Trophoblast cell (in vitro differentiated cells and primary cell): ENCODE results near the gene SORL1.

ENCODE experiments used
- DNase-seq, 2 donors: peaks; one replicate each; pipeline ENCODE4 v3.0.0-alpha.2; 2016
- H2AFZ ChIP-seq: 2 replicates; pipeline ENCODE4 v1.6.1; 2013; ENCODE audit warnings: low read length, moderate library complexity, mild to moderate bottlenecking; ENCODE audit not compliant: insufficient read depth, poor library complexity
- H2AK5ac ChIP-seq: 2 replicates; pipeline ENCODE4 v1.6.1; 2013; ENCODE audit warnings: mild to moderate bottlenecking, low read length
- H2BK120ac ChIP-seq: 2 replicates; pipeline ENCODE4 v1.6.1; 2013; ENCODE audit warnings: low read length, mild to moderate bottlenecking, moderate library complexity; ENCODE audit not compliant: insufficient read depth, poor library complexity
- H2BK12ac ChIP-seq: 2 replicates; pipeline ENCODE4 v1.6.1; 2013; ENCODE audit warnings: mild to moderate bottlenecking, low read length, moderate library complexity
- H2BK5ac ChIP-seq: 2 replicates; pipeline ENCODE4 v1.6.1; 2013; ENCODE audit warnings: low read length, low read depth, moderate library complexity, mild to moderate bottlenecking; ENCODE audit not compliant: poor library complexity
- H3K14ac ChIP-seq: 2 replicates; pipeline ENCODE4 v1.6.1; 2013; ENCODE audit warnings: mild to moderate bottlenecking, low read length
- H3K18ac ChIP-seq: 2 replicates; pipeline ENCODE4 v1.6.1; 2013; ENCODE audit warnings: mild to moderate bottlenecking, low read length
- H3K23ac ChIP-seq: 2 replicates; pipeline ENCODE4 v1.6.1; 2013; ENCODE audit warnings: low read length
- H3K27ac ChIP-seq: 2 replicates; pipeline ENCODE4 v1.5.1; 2013; ENCODE audit warnings: low read depth, mild to moderate bottlenecking, inconsistent platforms, low read length, moderate library complexity
- H3K27me3 ChIP-seq: 2 replicates; pipeline ENCODE4 v1.6.1; 2013; ENCODE audit warnings: inconsistent platforms, mild to moderate bottlenecking, low read length, moderate library complexity; ENCODE audit not compliant: insufficient read depth
- H3K36me3 ChIP-seq, 2 experiments: 1 replicate in 1 of 2; 2 replicates in 1 of 2; pipeline ENCODE4 v1.6.1; 2013; ENCODE audit warnings: low read length in 2 of 2, mild to moderate bottlenecking in 2 of 2, moderate library complexity in 1 of 2; ENCODE audit not compliant: insufficient read depth in 2 of 2, control insufficient read depth in 1 of 2
- H3K4ac ChIP-seq: 2 replicates; pipeline ENCODE4 v1.6.1; 2013; ENCODE audit warnings: low read depth, mild to moderate bottlenecking, low read length, moderate library complexity
- H3K4me1 ChIP-seq, 2 experiments: 1 replicate in 1 of 2; 2 replicates in 1 of 2; pipeline ENCODE4 v1.6.1; 2013; ENCODE audit warnings: low read length in 2 of 2, mild to moderate bottlenecking in 2 of 2, moderate library complexity in 1 of 2; ENCODE audit not compliant: insufficient read depth in 2 of 2, control insufficient read depth in 1 of 2
- H3K4me2 ChIP-seq: 2 replicates; pipeline ENCODE4 v1.6.1; 2013; ENCODE audit warnings: inconsistent platforms, mild to moderate bottlenecking, low read length, moderate library complexity
- H3K4me3 ChIP-seq: 2 replicates; pipeline ENCODE4 v1.5.1; 2013; ENCODE audit warnings: mild to moderate bottlenecking, low read depth, low read length, inconsistent platforms
- H3K79me1 ChIP-seq: one replicate; pipeline ENCODE4 v1.6.1; 2013; ENCODE audit warnings: low read length
- H3K79me2 ChIP-seq: 2 replicates; pipeline ENCODE4 v1.6.1; 2013; ENCODE audit warnings: low read length, mild to moderate bottlenecking; ENCODE audit not compliant: control insufficient read depth, insufficient read depth, poor library complexity
- H3K9ac ChIP-seq: 2 replicates; pipeline ENCODE4 v1.6.1; 2013; ENCODE audit warnings: mild to moderate bottlenecking, low read length
- H3K9me3 ChIP-seq: 2 replicates; pipeline ENCODE4 v1.6.1; 2013; ENCODE audit warnings: low read depth, mild to moderate bottlenecking, control low read depth, inconsistent platforms, low read length; ENCODE audit not compliant: insufficient read depth
- H4K12ac ChIP-seq: 2 replicates; pipeline ENCODE4 v1.6.1; 2013; ENCODE audit warnings: low read depth, mild to moderate bottlenecking, low read length, moderate library complexity
- H4K8ac ChIP-seq: 2 replicates; pipeline ENCODE4 v1.6.1; 2013; ENCODE audit warnings: low read depth, mild to moderate bottlenecking, low read length, moderate library complexity
- H4K91ac ChIP-seq: one replicate; pipeline ENCODE4 v1.6.1; 2013; ENCODE audit warnings: low read depth, mild to moderate bottlenecking, low read length, moderate library complexity
- WGBS: extraction: QIAGEN DNeasy Blood & Tissue Kit; methylation state at CpG from one replicate; pipeline ENCODE4 v1.1.7; 2013; ENCODE audit warnings: missing lambda C conversion rate; ENCODE audit not compliant: insufficient read length, insufficient coverage; ENCODE audit errors: extremely low coverage; 5-methylcytosine and 5-hydroxymethylcytosine counted together

The SORL1 gene

GRCh38 chr11:121449626-121450025, 2.5 kb upstream of the SORL1 start:
- Histone ChIP-seq H3K79me1 (peaks cover 5% of the 10 kb centered on the region), H2BK5ac (no peak overlapping the region), H3K4ac (no peak overlapping the region), H3K18ac (no peak overlapping the region), H3K4me2 (no peak overlapping the region), H3K36me3 (no peaks in the 10 kb centered on the region), H2AK5ac (no peak overlapping the region), H3K14ac (no peak overlapping the region), H3K9me3 (no peaks in the 10 kb centered on the region), H2AFZ (no peak overlapping the region), H2BK120ac (no peak overlapping the region), H3K79me2 (peaks cover 2% of the 10 kb centered on the region), H4K91ac (no peak overlapping the region), H4K8ac (no peak overlapping the region), H2BK12ac (no peak overlapping the region), H3K9ac (no peak overlapping the region), H3K23ac (no peak overlapping the region), H3K27me3 (no peaks in the 10 kb centered on the region), H3K4me1 (peaks cover 0 to 15% of the 10 kb centered on the region in 2 experiments), H3K27ac (no peak overlapping the region), H3K4me3 (no peak overlapping the region), H4K12ac (no peak overlapping the region)
- no peak for DNase-seq
- WGBS: no CpG with 5 or more reads among the region's 2 CpGs

- Histone ChIP-seq H3K14ac (no peak overlapping the region), H3K4me1 (peaks cover 0 to 22% of the 10 kb centered on the region in 2 experiments), H4K12ac (no peak overlapping the region), H2AK5ac (no peak overlapping the region), H2BK12ac (no peak overlapping the region), H3K27ac (no peak overlapping the region), H3K27me3 (no peaks in the 10 kb centered on the region), H3K36me3 (no peaks in the 10 kb centered on the region), H4K91ac (no peak overlapping the region), H2BK5ac (no peak overlapping the region), H4K8ac (no peak overlapping the region), H3K9me3 (no peaks in the 10 kb centered on the region), H3K4ac (no peak overlapping the region), H2AFZ (no peak overlapping the region), H3K18ac (no peak overlapping the region), H3K4me3 (no peak overlapping the region), H2BK120ac (no peak overlapping the region), H3K79me1 (peaks cover 5% of the 10 kb centered on the region), H3K23ac (no peak overlapping the region), H3K4me2 (no peak overlapping the region), H3K9ac (no peak overlapping the region), H3K79me2 (peaks cover 2% of the 10 kb centered on the region)
- no peak for DNase-seq
- no CpG with 5 or more reads among the region's 1 CpG for WGBS
These were observed 1.7 kb upstream of the SORL1 start for GRCh38 chr11:121450401-121450800.

DNA sequence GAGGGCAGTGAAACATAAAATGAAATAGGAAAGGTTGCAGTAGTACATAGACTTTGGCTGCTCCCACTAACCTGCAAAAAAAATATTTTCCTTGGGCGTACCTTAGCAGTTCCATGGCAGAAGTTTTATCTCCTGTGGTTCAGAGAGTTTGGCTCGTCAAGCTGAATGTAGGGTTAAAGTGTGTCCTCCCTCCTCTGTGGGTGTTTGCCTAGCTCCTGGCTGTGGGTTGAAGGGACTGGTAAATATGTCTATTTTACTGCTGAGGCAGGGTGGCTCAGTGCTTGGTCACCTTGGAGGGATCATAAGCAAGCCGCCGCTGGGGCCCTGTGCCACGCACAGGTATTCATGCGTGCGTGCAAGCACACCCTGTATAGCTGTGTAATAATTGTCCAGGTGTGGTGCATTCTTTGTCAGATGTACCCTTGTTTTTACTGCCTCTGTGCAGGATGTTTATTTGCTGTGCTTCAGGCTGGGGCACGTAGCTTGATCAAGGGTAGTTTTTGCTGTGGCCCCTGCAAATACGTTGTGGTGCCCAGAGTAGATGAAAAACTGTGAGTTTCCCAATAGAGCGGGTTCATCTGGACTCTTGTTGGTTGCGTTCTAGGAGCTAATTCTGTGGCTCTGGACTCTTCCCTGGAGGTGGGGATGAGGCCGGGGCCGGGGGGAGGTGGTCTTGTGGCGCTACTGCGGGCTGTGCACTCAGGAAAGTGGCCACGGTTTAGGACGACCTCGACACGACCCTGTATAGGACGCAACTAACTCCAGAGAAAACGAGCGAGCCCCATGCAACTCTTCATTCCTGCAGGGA, 732 bp upstream of the SORL1 start:
- peak overlapping the region; percentile 86 for H3K4me3 ChIP-seq
- H3K4me2 ChIP-seq: peak overlapping the region; percentile 98
- peak overlapping the region; percentile 75 for H3K14ac ChIP-seq
- H3K4ac ChIP-seq: peak overlapping the region; percentile 55
- H3K9ac ChIP-seq: no peak overlapping the region
- WGBS: no CpG with 5 or more reads among the region's 22 CpGs
- H3K23ac ChIP-seq: no peak overlapping the region
- peaks cover 0 to 29% of the 10 kb centered on the region in 2 experiments for H3K4me1 ChIP-seq
- H4K12ac ChIP-seq: peak overlapping the region; percentile 17
- no peaks in the 10 kb centered on the region for H3K9me3 ChIP-seq
- peak overlapping the region; percentile 70 for H3K18ac ChIP-seq
- no peak overlapping the region for H2BK12ac ChIP-seq
- peaks cover 5% of the 10 kb centered on the region for H3K79me1 ChIP-seq
- DNase-seq: no peak
- H4K8ac ChIP-seq: peak overlapping the region; percentile 51
- no peaks in the 10 kb centered on the region for H3K36me3 ChIP-seq
- no peak overlapping the region for H2AK5ac ChIP-seq
- H4K91ac ChIP-seq: peak overlapping the region; percentile 83
- no peak overlapping the region for H3K27ac ChIP-seq
- peak overlapping the region; percentile 42 for H2AFZ ChIP-seq
- H2BK120ac ChIP-seq: peak overlapping the region; percentile 35
- H3K79me2 ChIP-seq: peaks cover 2% of the 10 kb centered on the region
- H3K27me3 ChIP-seq: no peaks in the 10 kb centered on the region
- H2BK5ac ChIP-seq: no peak overlapping the region

- DNase-seq: peak in 1 of 2 donors; percentile 10
- peaks cover 2% of the 10 kb centered on the region for H3K79me2 ChIP-seq
These were observed 566 bp downstream of the SORL1 start, which contains the start of gene SORL1-AS1 for GRCh38 chr11:121452609-121453150. TSS of gene SORL1-AS1 (minus strand) at chr11:121452967.

More at GRCh38 chr11:121452609-121453150, 566 bp downstream of the SORL1 start, which contains the start of gene SORL1-AS1:
- peak within 1 kb of the TSS; percentile 81 for H3K14ac ChIP-seq
- peak within 1 kb of the TSS; percentile 17 for H4K12ac ChIP-seq
- H3K27ac ChIP-seq: no peak within 1 kb of the TSS
- WGBS: no CpG with 5 or more reads among the region's 21 CpGs
- no peak within 1 kb of the TSS for H2AK5ac ChIP-seq
- no peaks in the 10 kb centered on the region for H3K27me3 ChIP-seq
- H2AFZ ChIP-seq: peak within 1 kb of the TSS; percentile 72
- H4K91ac ChIP-seq: peak within 1 kb of the TSS; percentile 83
- H3K9ac ChIP-seq: peak within 1 kb of the TSS; percentile 36
- H3K9me3 ChIP-seq: no peaks in the 10 kb centered on the region
- H3K23ac ChIP-seq: no peak within 1 kb of the TSS
- peaks cover 5% of the 10 kb centered on the region for H3K79me1 ChIP-seq
- peak within 1 kb of the TSS; percentile 70 for H3K18ac ChIP-seq
- peak within 1 kb of the TSS; percentile 86 for H3K4me3 ChIP-seq
- H3K4me2 ChIP-seq: peak within 1 kb of the TSS; percentile 98
- peak within 1 kb of the TSS; percentile 55 for H3K4ac ChIP-seq
- H3K36me3 ChIP-seq: no peaks in the 10 kb centered on the region
- peak within 1 kb of the TSS; percentile 35 for H2BK120ac ChIP-seq
- no peak within 1 kb of the TSS for H2BK5ac ChIP-seq
- H4K8ac ChIP-seq: peak within 1 kb of the TSS; percentile 67
- H3K4me1 ChIP-seq: peaks cover 0 to 29% of the 10 kb centered on the region in 2 experiments
- peak within 1 kb of the TSS; percentile 62 for H2BK12ac ChIP-seq
